CD4-positive, alpha-beta T cell treated with Interferon alpha-2 for 1 hour (primary cell): ENCODE results near the gene MDFIC2.

Experiments
- DNase-seq, 2 donors: peaks; one replicate each; pipeline ENCODE4 v3.0.0-alpha.2; 2020 to 2022

The MDFIC2 gene

DNA sequence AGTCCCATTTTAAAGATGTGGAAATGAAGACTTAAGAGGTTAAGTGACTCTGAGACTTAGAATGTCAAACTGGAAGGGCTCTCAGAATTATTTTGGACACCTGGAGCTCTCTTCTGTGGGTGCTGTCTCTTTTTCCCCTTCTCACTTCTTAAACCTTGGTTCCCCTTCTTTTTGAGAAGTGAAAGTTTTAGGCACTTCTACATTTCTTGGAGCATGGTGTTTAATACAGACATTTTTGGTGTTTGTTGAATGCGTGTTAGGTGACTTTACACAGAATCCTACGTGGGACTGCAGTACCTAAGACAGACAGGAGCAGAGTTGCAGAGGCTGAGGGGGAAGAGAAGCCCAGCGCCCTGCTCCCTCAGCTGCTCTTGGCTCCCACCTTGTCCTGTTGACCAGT is 133.3 kb downstream of the MDFIC2 start:
- DNase-seq, result no peak

DNA sequence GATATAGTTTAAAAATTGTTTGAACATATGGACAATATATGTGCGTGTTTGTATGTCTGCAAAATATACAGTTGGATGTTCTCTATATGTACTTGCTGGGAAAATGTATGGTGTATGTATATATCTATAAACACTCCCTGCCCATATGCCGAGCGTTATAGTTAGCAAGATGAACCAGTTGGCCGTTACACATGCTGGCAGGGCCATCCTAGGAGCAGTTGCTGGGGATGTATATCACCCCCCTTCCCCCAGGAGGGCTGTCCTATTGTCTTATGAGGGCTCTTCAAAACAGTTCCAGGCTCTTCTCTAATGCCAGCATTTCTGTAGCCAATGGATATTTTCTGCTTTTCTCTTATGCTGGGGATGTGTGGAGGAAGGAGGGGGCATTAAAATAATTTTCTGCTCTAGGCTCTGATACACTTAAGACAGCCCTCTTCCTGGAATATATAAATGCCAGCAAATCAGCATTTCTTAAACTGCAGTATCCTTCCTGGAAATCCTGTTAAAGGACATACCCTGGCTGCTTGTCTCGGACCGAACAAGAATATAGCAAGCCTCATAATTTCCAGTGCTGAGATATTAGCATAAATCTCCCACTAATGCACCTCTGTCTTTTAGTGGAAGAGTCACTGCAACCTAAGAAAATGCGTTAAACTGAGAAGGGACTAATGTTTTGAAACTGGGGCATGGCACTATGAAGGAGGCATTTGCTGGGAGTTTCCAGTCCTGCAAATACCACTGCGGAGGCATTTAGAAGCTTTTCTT is 134.4 kb downstream of the MDFIC2 start:
- DNase-seq, result no peak

DNA sequence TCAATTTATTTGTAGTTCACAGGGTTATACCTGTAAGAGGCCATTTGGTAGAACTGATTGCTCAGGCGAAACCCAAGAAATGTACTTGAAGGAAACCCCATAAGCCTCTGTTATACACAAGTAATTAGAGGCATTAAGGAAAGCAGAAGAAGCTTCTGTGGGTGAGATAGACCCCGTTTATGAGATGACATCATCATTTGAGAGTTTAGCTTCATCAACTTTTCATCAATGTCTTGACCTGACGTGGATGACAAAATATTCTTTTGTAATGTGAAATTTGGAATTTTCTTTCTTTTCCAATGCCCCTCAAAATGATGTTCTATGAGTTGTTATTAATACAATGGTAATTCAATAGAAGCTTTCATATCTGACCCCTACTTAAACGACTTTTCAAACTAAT is 136.2 kb downstream of the MDFIC2 start:
- no peak for DNase-seq

DNA sequence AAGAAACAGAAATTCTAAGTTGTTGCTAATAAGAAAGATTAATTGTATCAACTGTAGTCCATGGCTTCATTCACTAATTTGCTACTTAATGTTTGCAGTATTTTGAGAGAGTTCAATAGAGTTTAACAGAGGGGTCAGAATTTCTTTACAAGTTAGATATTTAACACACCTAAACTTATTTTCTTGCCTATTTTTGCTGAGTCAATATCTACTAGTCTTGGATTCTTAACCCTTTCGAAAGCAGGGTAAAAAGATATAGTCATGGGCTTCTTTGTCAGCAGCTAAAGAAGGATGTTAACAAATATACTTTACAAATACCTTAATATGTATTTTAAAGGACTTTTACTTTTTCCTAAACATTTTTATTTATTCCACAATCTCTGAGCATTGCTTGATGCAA is 155.6 kb downstream of the MDFIC2 start:
- DNase-seq, result no peak

DNA sequence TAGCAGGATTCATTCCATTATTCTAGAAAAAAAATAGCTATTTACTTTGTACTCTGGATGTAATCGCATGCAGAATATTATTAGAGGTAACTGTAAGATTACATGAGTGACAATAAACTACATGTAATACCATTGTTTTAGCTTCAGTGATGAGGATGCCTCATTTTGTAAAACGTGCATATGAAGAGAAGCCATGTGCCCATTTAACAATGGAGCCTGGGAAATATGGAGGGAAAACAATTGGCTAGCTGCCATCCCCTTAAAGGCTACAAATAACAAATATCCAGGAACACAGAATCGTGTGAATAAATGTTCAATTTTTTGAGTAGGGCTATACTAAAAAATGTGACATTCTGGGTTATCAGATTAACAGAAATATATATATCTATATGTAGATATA is 161.8 kb downstream of the MDFIC2 start:
- DNase-seq, result no peak

DNA sequence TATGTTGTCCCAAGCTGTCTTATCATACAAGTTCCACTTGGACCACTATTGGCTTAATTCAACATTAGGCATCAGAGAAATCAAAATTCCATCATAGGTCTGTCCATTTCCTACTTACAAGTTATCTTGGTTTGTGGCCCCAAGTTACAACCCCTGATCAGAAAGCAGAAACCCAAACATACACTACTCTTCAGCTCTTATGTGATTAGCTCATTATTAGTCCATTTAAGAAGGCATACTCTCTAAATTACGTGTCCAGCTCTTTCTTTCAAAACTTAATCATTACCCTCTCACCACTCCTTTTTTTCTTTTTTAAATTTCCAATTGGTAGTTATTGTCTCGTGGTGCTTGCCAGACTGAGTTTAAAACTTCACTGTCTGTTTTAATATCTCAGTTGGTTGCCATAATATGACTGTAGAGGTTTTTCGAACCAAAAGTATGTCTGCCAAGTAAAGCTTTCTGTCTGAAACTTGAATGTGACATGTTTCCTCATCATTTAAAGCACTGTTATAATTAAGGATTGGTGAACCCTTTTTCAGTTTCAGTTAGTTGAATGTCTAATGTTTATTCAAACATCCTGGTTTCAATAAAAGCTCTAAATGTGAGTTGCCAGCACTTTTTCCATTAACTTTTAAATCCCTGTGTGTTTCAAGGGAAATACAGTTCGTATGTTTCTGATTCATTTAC is 162.6 kb downstream of the MDFIC2 start:
- no peak for DNase-seq
